HEK293 (cell line): ENCODE data around the gene EGFR.
A peak's percentile ranks its signal among the peaks of the same experiment; 100 is the strongest.

Experiments
- CTCF ChIA-PET: fragments of 350-600 bp; formaldehyde crosslinking; extraction: SDS; loops from one replicate; lab custom pipeline; 2021; ENCODE audit warnings: antibody characterized with exemption; lab: Yijun Ruan, JAX
- POLR2A ChIA-PET: fragments of 300-600 bp; formaldehyde crosslinking; extraction: SDS; loops from one replicate; lab custom pipeline; 2020; ENCODE audit warnings: antibody characterized with exemption, inconsistent platforms; lab: Yijun Ruan, JAX
- H3K27ac ChIP-seq: fragments of 200-500 bp; sonication (Bioruptor generic); 2 replicates; pipeline ENCODE4 v1.5.1; 2014; ENCODE audit warnings: low read depth, low read length, control low read depth, inconsistent platforms; ENCODE audit errors: extremely low read depth
- H3K36me3 ChIP-seq, 2 experiments: fragments of 200-500 bp in 1 of 2; sonication (Bioruptor generic) in 1 of 2; 1 replicate in 1 of 2; 2 replicates in 1 of 2; pipeline ENCODE4 v1.5.1; 2014 to 2017; ENCODE audit warnings: inconsistent platforms in 2 of 2, low read length in 2 of 2; ENCODE audit not compliant: control insufficient read depth in 2 of 2, insufficient read depth in 1 of 2
- H3K4me1 ChIP-seq: fragments of 200-500 bp; sonication (Bioruptor generic); 2 replicates; pipeline ENCODE4 v1.5.1; 2014; ENCODE audit warnings: mild to moderate bottlenecking, low read length, inconsistent platforms; ENCODE audit not compliant: control insufficient read depth, insufficient read depth
- H3K4me3 ChIP-seq: 2 replicates; pipeline ENCODE4 v1.5.1; 2011; ENCODE audit warnings: low read depth, mild to moderate bottlenecking, control low read depth, low read length, moderate library complexity
- H3K9me3 ChIP-seq: fragments of 200-500 bp; sonication (Bioruptor generic); 2 replicates; pipeline ENCODE4 v1.5.1; 2014; ENCODE audit warnings: low read depth, low read length, inconsistent platforms; ENCODE audit not compliant: control insufficient read depth, insufficient read depth
- EGR2 ChIP-seq: fragments of 450-650 bp; formaldehyde crosslinking; IDR thresholded peaks from 2 replicates; pipeline ENCODE4 v1.5.1; 2016; ENCODE audit warnings: low read depth, missing biosample characterization, missing genetic modification characterization
- GLIS1 ChIP-seq: fragments of 450-650 bp; formaldehyde crosslinking; IDR thresholded peaks from 2 replicates; pipeline ENCODE4 v1.5.1; 2016; ENCODE audit warnings: missing biosample characterization, missing genetic modification characterization
- GLIS2 ChIP-seq: fragments of 450-650 bp; formaldehyde crosslinking; IDR thresholded peaks from 2 replicates; pipeline ENCODE4 v1.5.1; 2016; ENCODE audit warnings: missing biosample characterization, missing genetic modification characterization
- HOXD13 ChIP-seq: sonication (generic); formaldehyde crosslinking; IDR thresholded peaks from 2 replicates; pipeline ENCODE4 v1.8.0; 2022; ENCODE audit warnings: missing genetic modification reagents, borderline replicate concordance
- KLF8 ChIP-seq: fragments of 450-650 bp; formaldehyde crosslinking; IDR thresholded peaks from 2 replicates; pipeline ENCODE4 v1.5.1; 2016; ENCODE audit warnings: missing biosample characterization, missing genetic modification characterization
- SP2 ChIP-seq: fragments of 450-650 bp; formaldehyde crosslinking; IDR thresholded peaks from 2 replicates; pipeline ENCODE4 v1.5.1; 2016; ENCODE audit warnings: missing biosample characterization, missing genetic modification characterization
- SP3 ChIP-seq: fragments of 450-650 bp; formaldehyde crosslinking; IDR thresholded peaks from 2 replicates; pipeline ENCODE4 v1.5.1; 2016; ENCODE audit warnings: missing biosample characterization, missing genetic modification characterization
- ZBTB48 ChIP-seq: fragments of 450-650 bp; formaldehyde crosslinking; IDR thresholded peaks from 2 replicates; pipeline ENCODE4 v1.5.1; 2016; ENCODE audit warnings: missing biosample characterization, missing genetic modification characterization
- ZFHX2 ChIP-seq: fragments of 450-650 bp; formaldehyde crosslinking; conservative IDR thresholded peaks from 2 replicates; pipeline ENCODE4 v1.5.1; 2016; ENCODE audit warnings: missing biosample characterization, missing genetic modification characterization
- ZNF221 ChIP-seq: fragments of 450-650 bp; formaldehyde crosslinking; IDR thresholded peaks from 2 replicates; pipeline ENCODE4 v1.5.1; 2017; ENCODE audit warnings: missing biosample characterization, missing genetic modification characterization, borderline replicate concordance
- ZNF354C ChIP-seq: fragments of 450-650 bp; formaldehyde crosslinking; IDR thresholded peaks from 2 replicates; pipeline ENCODE4 v1.5.1; 2016; ENCODE audit warnings: missing biosample characterization, missing genetic modification characterization, low read depth, borderline replicate concordance
- ZNF521 ChIP-seq: fragments of 450-650 bp; formaldehyde crosslinking; IDR thresholded peaks from 2 replicates; pipeline ENCODE4 v1.5.1; 2017; ENCODE audit warnings: missing biosample characterization, mild to moderate bottlenecking, missing genetic modification characterization
- ZNF529 ChIP-seq: fragments of 450-650 bp; formaldehyde crosslinking; IDR thresholded peaks from 2 replicates; pipeline ENCODE4 v1.5.1; 2017; ENCODE audit warnings: missing genetic modification characterization, missing biosample characterization; ENCODE audit not compliant: insufficient replicate concordance
- ZNF548 ChIP-seq: fragments of 450-650 bp; formaldehyde crosslinking; IDR thresholded peaks from 2 replicates; pipeline ENCODE4 v1.5.1; 2016; ENCODE audit warnings: missing biosample characterization, missing genetic modification characterization
- ZNF555 ChIP-seq: fragments of 450-650 bp; formaldehyde crosslinking; conservative IDR thresholded peaks from 2 replicates; pipeline ENCODE4 v1.5.1; 2017; ENCODE audit warnings: missing biosample characterization, mild to moderate bottlenecking, missing genetic modification characterization, inconsistent platforms
- ZNF610 ChIP-seq: fragments of 450-650 bp; formaldehyde crosslinking; IDR thresholded peaks from 2 replicates; pipeline ENCODE4 v1.5.1; 2016; ENCODE audit warnings: missing biosample characterization, missing genetic modification characterization, borderline replicate concordance
- ZSCAN30 ChIP-seq: fragments of 450-650 bp; IDR thresholded peaks from 2 replicates; pipeline ENCODE4 v1.5.1; 2018; ENCODE audit warnings: missing biosample characterization, mild to moderate bottlenecking, missing genetic modification characterization, moderate library complexity
- TF ChIP-seq, protein P1 (sequence below): sonication (generic); formaldehyde crosslinking; IDR thresholded peaks from 2 replicates; pipeline ENCODE4 v1.8.1; 2022; ENCODE audit warnings: mild to moderate bottlenecking, moderate library complexity, missing genetic modification reagents
- TF ChIP-seq, protein P2 (sequence below): fragments of 450-650 bp; formaldehyde crosslinking; conservative IDR thresholded peaks from 2 replicates; pipeline ENCODE4 v1.5.1; 2016; ENCODE audit warnings: low read depth, missing biosample characterization, missing genetic modification characterization
- TF ChIP-seq, protein P3 (sequence below): fragments of 450-650 bp; formaldehyde crosslinking; IDR thresholded peaks from 2 replicates; pipeline ENCODE4 v1.5.1; 2017; ENCODE audit warnings: missing biosample characterization, missing genetic modification characterization

The EGFR gene

DNA sequence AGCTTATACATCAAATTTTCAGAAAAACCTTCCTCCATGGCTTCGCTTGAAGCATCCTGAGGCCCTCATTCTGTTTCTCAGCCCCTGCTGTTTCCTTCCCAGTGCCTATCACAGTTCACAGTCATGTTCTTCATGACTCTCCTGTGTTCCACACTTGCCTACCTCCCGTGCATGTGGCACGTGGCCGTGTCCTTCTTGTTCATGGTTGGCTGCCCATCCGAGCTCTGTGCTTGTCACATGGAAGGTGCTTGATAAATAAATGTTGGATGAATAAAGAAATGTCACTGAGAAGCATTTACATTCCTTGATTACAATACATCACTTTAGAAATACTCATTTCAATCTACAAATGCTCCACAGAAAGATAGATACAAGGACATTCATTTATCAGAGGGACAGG lies 23.7 kb upstream of the EGFR start:
- Histone ChIP-seq H3K36me3 (no peaks in the 10 kb centered on the region), H3K27ac (no peak overlapping the region), H3K9me3 (no peaks in the 10 kb centered on the region)
- POLR2A ChIA-PET: no interaction called here
- CTCF ChIA-PET: interaction anchor here (3.3 kb wide), 1 partner anchor 260 kb away, joined by 14 read pairs; no protein-coding TSS in a partner anchor
- TF ChIP-seq KLF8 (tag by site-specific recombination) (no peak), ZNF610 (no peak), GLIS1 (tag by site-specific recombination) (no peak), ZNF548 (tag by site-specific recombination) (no peak), ZNF354C (tag by site-specific recombination) (no peak), ZBTB48 (tag by site-specific recombination) (no peak), ZNF555 (no peak)
- TF ChIP-seq, protein P1, sequence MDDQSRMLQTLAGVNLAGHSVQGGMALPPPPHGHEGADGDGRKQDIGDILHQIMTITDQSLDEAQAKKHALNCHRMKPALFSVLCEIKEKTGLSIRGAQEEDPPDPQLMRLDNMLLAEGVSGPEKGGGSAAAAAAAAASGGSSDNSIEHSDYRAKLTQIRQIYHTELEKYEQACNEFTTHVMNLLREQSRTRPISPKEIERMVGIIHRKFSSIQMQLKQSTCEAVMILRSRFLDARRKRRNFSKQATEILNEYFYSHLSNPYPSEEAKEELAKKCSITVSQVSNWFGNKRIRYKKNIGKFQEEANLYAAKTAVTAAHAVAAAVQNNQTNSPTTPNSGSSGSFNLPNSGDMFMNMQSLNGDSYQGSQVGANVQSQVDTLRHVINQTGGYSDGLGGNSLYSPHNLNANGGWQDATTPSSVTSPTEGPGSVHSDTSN (CRISPR knock-in tag): no peak
- TF ChIP-seq, protein P2, sequence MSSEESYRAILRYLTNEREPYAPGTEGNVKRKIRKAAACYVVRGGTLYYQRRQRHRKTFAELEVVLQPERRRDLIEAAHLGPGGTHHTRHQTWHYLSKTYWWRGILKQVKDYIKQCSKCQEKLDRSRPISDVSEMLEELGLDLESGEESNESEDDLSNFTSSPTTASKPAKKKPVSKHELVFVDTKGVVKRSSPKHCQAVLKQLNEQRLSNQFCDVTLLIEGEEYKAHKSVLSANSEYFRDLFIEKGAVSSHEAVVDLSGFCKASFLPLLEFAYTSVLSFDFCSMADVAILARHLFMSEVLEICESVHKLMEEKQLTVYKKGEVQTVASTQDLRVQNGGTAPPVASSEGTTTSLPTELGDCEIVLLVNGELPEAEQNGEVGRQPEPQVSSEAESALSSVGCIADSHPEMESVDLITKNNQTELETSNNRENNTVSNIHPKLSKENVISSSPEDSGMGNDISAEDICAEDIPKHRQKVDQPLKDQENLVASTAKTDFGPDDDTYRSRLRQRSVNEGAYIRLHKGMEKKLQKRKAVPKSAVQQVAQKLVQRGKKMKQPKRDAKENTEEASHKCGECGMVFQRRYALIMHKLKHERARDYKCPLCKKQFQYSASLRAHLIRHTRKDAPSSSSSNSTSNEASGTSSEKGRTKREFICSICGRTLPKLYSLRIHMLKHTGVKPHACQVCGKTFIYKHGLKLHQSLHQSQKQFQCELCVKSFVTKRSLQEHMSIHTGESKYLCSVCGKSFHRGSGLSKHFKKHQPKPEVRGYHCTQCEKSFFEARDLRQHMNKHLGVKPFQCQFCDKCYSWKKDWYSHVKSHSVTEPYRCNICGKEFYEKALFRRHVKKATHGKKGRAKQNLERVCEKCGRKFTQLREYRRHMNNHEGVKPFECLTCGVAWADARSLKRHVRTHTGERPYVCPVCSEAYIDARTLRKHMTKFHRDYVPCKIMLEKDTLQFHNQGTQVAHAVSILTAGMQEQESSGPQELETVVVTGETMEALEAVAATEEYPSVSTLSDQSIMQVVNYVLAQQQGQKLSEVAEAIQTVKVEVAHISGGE: no peak
- TF ChIP-seq, all 188 proteins: peak for 0
- Histone ChIP-seq H3K4me1 (no peaks in the 10 kb centered on the region), H3K4me3 (no peak overlapping the region)

DNA sequence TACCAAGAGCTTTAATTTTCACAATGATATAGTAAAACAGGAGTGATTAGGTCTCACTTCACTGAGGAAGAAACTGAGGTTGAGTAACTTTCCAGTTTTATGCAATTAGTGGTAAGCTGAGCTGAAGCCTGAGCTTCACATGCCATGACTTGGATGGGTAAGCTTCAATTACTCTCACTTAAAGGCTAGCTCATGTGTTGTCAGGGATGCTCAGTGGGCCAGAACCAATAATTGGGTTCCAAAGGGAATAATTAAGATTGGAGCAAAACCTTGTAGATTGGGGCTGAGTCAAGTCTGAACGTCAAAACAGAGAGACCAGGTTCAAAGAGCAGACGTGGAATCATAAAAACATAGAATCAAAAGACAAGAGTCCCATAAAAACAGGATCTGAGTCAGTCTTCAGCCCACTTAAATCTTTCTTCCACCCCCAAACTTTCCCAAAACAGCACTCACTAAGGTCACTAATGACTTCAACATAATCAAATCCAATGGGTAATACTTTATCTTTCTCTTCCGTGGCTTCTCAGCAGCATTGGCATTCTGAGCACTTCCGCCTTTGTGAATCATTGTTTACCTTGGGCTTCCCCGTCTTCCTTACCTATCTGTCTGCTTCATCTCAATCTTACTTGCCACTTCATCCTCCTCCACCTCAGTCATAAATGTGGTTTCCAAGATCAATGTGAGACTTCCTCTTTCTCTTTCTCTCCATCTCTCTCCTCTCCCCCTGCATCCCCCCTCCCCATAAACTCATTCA lies 23.0 kb upstream of the EGFR start:
- peak; percentile 51; the same call in 1 of the 2 replicates for TF ChIP-seq EGR2
- TF ChIP-seq GLIS2 (tag by site-specific recombination): no peak
- no peak for TF ChIP-seq SP2 (tag by site-specific recombination)
- TF ChIP-seq, protein P3, sequence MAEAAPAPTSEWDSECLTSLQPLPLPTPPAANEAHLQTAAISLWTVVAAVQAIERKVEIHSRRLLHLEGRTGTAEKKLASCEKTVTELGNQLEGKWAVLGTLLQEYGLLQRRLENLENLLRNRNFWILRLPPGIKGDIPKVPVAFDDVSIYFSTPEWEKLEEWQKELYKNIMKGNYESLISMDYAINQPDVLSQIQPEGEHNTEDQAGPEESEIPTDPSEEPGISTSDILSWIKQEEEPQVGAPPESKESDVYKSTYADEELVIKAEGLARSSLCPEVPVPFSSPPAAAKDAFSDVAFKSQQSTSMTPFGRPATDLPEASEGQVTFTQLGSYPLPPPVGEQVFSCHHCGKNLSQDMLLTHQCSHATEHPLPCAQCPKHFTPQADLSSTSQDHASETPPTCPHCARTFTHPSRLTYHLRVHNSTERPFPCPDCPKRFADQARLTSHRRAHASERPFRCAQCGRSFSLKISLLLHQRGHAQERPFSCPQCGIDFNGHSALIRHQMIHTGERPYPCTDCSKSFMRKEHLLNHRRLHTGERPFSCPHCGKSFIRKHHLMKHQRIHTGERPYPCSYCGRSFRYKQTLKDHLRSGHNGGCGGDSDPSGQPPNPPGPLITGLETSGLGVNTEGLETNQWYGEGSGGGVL (tag by site-specific recombination): peak; percentile 21; the same call in 1 of the 2 replicates
- TF ChIP-seq HOXD13 (CRISPR knock-in tag): 0 out of 2 replicates have a peak, but pooled peaks have one; percentile 25
- no peak for TF ChIP-seq ZNF521
- no peak for TF ChIP-seq ZNF529 (tag by site-specific recombination)
- TF ChIP-seq SP3 (tag by site-specific recombination): no peak
- no peak for TF ChIP-seq ZSCAN30 (tag by site-specific recombination)
- TF ChIP-seq ZFHX2 (tag by site-specific recombination): peak; percentile 52
- no peak for TF ChIP-seq ZNF221 (tag by site-specific recombination)
- no peaks in the 10 kb centered on the region for H3K36me3 ChIP-seq
- no peak overlapping the region for H3K27ac ChIP-seq
- H3K4me1 ChIP-seq: no peaks in the 10 kb centered on the region
- ChIA-PET CTCF (interaction anchor here (1.8 to 3.3 kb wide), 2 partner anchors 24 to 259 kb away, joined by 4 to 14 read pairs; no protein-coding TSS in a partner anchor), POLR2A (no interaction called here)
- H3K4me3 ChIP-seq: no peak overlapping the region
- no peaks in the 10 kb centered on the region for H3K9me3 ChIP-seq
